GM18909 (cell line): ENCODE measurements around the gene CSNK2A3.
"Not testable (repeated sequence)": the region's sequence is repeated elsewhere in the genome, so short reads cannot be mapped to it uniquely, and the experiment has no call there.

Experiments used
- ATAC-seq: cut with Tn5 transposase; IDR thresholded peaks from one replicate; pipeline ENCODE4 v1.9.1; 2021; ENCODE audit warnings: mild to moderate bottlenecking; ENCODE audit not compliant: unreplicated experiment, poor library complexity

CSNK2A3 gene

DNA sequence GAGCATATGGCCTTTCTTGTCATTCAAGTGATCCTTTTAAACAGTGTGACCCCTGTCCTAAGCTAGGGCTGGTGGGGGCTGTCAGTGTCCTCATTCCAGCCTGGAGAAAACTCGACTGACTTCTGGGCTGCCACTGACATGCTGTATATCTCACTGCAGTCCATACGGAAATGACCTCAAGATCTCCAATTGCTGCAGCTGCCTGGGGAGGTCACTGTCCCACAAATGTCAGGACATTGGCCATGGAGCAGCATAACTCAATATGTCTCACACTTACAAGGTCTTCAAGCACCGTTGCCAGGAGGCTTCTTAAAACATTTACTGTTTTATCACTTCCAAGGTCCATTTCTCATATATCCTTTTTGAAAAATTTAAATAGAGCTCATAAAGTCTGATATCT, 27.8 kb upstream of the CSNK2A3 start:
- ATAC-seq: no peak

DNA sequence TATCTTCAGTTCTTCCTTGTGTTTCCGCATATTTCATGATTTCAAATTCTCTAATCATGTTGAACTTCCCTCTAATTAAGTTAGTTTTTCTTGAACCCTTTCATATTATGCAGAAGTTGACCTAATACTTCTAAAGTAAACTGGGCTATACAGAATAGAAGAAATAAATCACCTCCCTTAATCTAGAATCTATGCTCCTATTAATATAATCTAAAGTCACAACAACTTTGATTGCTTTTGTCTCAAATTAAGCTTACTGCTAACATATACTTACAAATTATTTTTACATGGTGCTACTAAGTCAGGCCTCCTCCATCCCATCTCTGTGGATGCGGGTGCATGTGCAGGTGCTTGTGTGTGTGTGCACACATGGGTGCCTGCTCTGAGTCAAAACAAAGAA, 27.3 kb upstream of the CSNK2A3 start:
- ATAC-seq: no peak

DNA sequence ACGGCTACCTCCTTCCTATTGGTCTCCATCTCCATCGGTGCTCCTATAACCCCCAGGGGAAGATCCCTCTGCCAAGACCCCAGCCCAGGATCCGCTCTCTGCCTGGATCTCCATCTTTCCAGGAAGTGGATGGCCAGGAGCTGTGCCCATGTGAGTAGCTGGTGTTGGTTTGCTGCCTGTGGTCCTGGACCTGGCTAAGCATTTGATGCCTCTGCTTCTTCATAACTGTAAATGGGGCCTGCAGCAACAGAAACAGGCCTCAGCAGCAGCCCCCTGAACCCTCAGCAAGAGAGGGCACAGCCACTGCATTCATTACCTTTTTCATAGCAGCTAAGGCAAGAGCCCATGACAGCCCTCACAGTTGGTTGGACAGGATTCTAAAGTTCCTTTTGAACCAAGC, 26.6 kb upstream of the CSNK2A3 start:
- no peak for ATAC-seq

GRCh38 chr11:11378184-11378940, 25.3 kb upstream of the CSNK2A3 start:
- no peak for ATAC-seq

DNA sequence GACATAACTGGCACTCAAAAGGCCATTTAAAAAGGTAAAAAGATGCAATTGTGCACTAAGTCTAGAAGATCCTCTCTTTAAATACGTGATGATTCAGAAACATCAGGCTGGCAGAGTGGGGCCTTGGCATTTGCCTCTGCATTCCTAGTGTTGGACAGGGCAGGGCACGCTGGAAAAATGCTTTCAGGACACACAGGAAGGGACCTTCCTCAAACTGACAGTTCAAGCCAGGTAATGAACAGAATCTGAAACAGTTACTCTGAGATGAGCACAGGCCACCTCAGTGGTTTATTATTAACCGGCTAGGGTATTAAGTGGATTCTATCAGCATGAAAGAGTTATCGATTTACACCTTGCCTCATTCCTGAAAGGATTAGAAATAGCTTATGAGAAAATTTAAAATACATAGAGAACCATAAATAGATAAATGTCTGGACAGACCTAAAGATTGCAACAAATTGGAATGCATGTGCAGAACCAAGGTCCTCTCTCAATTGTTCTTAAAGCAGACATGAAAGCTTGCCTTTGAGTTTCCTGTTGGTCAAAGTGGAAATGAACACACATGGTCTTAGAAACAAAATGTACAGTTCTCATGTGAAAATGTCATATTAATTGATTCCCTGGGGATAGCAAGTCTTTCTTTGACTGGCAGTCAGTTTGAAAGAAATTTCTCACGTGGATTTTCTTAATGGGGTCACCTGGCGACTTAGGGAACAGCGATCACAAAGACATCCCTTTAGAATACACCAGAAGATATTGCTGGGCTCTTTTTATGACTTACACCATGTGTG, 21.5 kb upstream of the CSNK2A3 start:
- peak; percentile 71 for ATAC-seq

DNA sequence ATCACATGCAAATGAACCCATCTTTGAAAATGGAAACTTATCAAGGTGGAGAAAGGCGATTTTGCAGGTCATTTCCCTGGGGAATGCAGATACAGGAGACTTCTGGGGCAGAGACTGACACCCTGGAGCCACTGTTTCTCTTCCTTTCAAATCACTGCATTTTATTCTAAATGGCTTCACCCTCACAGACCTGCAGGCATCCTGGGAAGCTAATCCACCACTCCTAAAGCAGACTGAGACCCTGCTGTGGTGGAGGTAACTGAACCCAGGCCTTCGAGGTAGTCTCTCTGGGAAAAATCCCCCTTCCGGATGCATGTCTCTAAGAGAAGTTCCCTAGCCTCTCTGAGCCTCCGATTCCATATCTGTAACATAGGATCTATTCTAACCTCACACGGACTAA, 20.9 kb upstream of the CSNK2A3 start:
- no peak for ATAC-seq

DNA sequence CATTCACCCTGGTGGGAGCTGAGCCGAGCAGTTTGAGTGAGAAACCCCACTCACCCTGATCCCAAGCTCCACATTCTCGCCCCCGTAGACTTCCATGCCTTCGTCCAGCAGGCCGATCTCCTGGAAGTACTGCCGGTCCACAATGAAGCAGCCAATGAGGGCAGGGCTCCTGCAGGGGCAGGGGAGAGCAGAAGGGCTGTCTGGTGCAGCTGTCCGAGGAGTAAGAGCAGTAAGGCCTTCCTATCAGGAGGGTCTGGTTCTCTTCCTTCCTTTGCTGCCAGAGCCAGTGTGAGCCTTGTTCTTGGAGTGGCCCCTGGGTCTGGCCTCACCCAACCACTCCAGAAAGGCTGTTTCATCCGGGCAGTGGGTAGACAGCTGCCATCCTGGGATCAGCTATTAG, 19.4 kb upstream of the CSNK2A3 start:
- no peak for ATAC-seq

DNA sequence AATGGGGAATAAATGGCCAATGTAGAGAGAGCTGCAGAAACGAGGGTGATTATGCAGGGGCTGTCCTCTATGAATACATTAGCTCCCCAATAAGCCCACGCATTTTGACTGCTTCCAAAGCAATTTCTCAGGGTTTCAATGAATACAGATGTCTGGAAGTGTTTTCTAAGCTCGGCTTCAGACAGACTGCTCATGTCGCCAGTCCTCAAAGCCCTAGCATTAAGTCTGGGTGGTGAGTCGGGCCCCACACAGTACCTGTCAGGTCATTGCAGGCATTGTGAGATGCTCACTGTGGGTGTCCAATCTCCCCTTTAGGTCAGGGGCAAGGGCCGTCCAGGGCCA, 17.9 kb upstream of the CSNK2A3 start:
- ATAC-seq: no peak

DNA sequence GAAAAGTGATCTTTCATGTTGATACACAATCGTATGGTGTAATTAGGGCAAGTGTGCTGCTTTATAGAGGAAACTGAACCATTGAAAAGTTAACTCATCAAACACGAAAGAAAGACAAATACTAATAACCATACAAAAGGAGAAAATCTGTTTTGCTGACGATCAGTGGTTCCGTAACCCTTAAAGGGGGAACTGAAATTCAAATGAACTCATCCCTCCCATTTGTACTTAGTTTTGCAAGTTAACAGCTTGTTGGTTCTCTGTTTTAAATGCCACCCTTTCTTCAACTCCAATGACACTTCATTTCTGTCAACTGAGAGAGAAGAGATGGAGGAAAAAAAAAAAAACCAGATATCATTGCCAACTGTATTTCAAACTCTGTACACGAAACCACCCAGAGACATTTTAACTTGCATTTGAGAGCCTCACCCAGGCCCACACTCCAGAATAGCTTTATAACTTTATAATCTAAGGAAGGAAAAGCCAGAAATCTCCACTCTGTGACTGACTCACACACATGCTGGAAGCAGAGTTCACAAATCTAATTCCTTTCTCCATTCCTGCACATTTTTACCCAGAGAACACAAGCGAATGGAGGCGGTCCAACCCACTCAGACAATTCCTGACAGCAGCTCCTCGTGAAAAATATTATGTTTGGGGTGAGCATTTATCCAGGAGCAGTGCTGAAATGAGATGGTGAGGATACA, 17.4 kb upstream of the CSNK2A3 start:
- ATAC-seq: no peak

DNA sequence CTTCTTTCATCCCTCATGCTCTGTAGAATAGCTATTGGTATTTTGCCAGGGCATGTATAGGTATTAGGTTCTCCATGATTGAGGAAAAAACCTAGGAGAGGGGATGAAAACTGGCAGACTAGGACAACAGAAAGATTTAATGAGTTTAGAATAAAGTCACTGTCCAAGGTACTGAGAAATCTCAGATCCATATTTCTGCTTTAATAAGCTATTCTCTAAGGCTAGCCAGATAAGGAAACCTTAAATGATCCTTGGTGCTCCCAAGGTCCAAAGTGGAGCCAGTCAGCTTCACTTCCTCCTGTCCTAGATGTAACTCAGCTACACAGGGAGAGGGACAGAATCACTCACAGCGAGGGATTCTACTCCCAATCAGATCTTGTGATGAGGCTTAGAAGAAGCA, 13.7 kb upstream of the CSNK2A3 start:
- no peak for ATAC-seq

DNA sequence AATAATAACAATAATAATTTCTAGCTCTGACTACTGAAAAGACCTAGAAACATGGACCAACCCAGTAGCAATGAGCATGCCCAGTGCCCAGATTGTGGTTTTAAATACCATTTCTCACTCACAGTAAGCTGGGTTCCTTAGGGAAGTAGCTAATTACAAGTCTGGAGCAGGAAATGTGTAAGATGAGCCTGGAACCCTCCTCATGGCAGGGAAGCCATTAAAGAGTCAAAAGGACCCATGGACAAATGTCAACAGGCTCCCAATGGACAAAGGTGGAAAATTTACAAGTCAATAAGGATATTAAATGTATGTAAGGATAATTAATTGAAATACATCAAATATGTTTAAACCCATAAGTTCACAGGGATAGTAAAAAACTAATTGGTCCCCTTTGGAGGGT, 10.6 kb upstream of the CSNK2A3 start:
- no peak for ATAC-seq

DNA sequence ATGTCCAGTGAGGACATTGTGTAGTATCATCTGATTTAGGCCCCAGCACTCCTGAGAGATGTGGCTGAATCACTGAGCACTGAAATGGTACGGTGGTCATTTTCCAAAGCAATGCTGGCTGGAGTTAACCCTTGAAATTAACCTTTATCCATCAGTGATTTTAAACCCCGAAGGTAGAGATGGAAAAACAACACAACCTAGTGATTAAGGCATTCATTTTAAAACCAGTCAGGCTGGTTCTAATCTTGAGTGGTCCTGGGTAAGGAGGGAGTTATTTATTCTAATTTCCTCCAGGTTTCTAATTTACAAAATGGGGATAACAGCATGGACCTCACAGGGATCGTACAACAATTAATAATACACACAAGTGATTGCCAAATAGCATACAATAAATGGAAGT, 6.6 kb upstream of the CSNK2A3 start:
- ATAC-seq: no peak

GRCh38 chr11:11356842-11357241, 3.8 kb upstream of the CSNK2A3 start:
- no peak for ATAC-seq

GRCh38 chr11:11351851-11352250, 1.2 kb downstream of the CSNK2A3 start:
- not testable (repeated sequence) for ATAC-seq

GRCh38 chr11:11351042-11351586, 1.9 kb downstream of the CSNK2A3 start:
- no peak for ATAC-seq

DNA sequence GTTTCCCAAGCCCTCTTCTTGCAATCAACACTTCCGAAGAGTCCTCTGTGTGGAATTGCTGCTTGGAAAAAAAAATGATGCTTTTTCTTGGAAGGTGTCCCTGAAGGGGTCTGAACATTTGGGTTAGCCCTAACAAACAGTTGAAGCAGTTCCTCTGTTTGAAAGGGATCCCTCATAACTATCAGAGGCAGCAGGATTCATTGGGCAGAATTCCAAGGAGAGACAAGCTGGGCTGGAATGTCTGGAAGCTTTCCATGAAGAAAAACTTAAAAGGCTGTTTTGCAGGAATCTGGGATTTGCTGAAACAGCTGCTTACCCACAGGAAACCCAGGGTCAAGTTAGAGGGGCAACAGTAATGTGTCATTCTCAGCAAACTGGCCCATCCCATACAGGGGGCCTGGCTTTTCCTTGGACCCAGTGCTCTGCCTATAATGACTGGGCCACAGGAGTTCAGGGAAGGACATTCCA, 3.1 kb downstream of the CSNK2A3 start:
- ATAC-seq: no peak

- no peak for ATAC-seq
These were observed 3.8 kb downstream of the CSNK2A3 start for GRCh38 chr11:11349106-11349825.

GRCh38 chr11:11348303-11348702, 4.7 kb downstream of the CSNK2A3 start:
- no peak for ATAC-seq

DNA sequence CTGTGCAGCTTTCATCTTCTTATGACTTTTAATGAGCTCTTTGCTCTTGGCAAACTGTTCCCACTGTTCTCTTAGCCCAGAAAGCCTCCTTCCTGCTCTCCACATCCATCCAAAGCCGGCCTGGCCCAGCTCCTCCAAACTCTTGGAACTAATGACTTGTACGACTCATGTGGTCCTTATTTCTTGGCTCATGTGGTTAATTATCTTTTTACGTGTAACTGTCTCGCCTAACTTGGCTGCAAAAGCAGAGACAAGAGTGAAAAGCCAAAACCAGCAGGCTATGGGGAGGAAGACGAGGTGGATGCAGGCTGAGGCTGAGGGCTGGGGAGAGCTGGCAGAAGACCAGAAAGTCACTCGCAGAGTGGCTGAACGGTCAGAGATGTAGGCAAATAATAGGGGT, 5.5 kb downstream of the CSNK2A3 start:
- ATAC-seq: no peak

GRCh38 chr11:11346303-11346702, 6.7 kb downstream of the CSNK2A3 start:
- ATAC-seq: no peak
